ENCODE measurements around the gene PGGHG. TPM values are rescaled to one million over a fixed set of nuclear protein-coding genes. Genes with fewer than 3 reads are reported as not detected.
A peak's percentile ranks its signal among the peaks of the same experiment; 100 is the strongest.
"Not testable (repeated sequence)": the region's sequence is repeated elsewhere in the genome, so short reads cannot be mapped to it uniquely, and the experiment has no call there.

Gene PGGHG
- total and polyA plus RNA-seq, 5 experiments from 2014 or later: 8.1 to 707 (median 14.9) TPM

DNA sequence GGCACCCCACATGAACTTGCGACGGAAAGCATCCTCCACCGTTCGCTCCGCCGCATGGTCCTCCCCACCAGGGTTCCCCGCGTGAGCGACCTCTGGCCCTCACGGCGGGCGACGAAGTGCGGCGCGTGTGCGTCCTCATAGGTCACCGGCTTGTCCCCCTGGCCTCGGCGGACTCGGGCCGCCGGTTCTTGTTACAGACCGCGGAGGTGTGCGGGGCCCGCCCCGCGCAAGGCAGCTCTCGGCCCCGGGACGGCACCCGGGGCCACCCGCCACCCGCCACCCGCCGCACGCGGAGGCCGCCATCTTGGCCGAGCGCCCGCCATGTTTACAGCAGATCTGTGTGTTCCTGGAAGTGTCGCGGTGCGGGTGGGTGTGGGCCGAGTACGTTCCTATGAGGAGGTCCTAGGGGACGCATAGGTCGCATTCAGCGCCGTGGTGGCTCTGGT lies 15.2 kb downstream of the PGGHG start:
- POLR2A ChIA-PET: interaction anchor here (0.6 to 11.2 kb wide), 11 partner anchors 10 to 93 kb away, joined by 3 to 122 read pairs (median 5); partner anchors contain the start of genes IFITM1 and PGGHG

DNA sequence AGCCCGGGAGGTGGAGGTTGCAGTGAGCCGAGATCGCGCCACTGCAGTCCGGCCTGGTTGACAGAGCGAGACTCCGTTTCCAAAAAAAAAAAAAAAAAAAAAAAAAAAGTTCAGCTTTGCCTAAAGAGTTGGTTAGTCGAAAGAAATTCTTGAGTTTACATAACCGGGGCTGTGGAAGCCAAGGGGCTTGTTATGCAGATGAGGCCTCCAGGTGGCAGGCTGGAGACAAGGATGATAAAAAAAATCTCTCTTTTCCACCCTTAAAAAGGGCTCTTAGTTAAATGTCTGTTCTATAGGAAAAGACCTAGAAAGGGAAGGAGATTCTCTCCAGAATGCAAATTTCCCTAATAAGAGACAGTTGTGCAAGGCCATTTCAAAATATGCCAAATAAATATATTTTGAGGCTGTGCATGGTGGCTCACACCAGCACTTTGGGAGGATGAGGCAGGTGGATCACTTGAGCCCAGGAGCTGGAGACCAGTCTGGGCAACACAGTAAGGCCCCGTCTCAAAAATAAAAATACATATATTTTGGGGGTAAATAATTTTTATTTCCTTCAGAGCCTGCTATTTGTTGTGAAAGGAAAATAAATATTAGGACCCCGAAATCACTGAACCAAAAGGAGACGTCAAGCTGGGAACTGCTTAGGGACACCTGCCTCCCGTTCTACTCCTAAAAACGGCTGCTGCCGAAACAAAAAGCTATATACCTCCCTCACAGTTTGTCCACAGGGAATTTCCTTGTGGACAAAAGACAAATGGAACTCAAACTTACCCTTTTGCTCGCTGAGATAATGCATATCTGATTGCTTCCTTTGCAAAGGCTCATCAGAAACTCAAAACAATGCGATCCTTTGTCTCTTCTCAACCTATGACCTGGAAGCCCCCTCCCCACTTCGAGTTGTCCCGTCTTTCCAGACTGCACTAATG lies 16.3 kb downstream of the PGGHG start:
- peaks cover 32 to 74% (median 63%) of the 10 kb centered on the region in 4 donors for H3K4me1 Mint-ChIP-seq
- H3K36me3 Mint-ChIP-seq: peaks cover 0 to 8% (median 6%) of the 10 kb centered on the region in 3 donors
- POLR2A ChIA-PET: interaction anchor here (0.6 to 11.2 kb wide), 24 partner anchors 9 to 144 kb away, joined by 3 to 122 read pairs (median 5); partner anchors contain the start of genes IFITM1, PGGHG and PTDSS2
- peak overlapping the region in 7 of 10 donors; percentile 30 to 72 (median 36) for H3K4me3 Mint-ChIP-seq
- H3K27ac Mint-ChIP-seq: peak overlapping the region; percentile 48 to 97 (median 88)
- no peaks in the 10 kb centered on the region for H3K9me3 Mint-ChIP-seq
- H3K27me3 Mint-ChIP-seq: peaks cover 0 to 2% (median 0%) of the 10 kb centered on the region in 5 donors
- ATAC-seq: peak; percentile 11 to 30
- peak in 8 of 10 donors; percentile 59 to 86 (median 71) for DNase-seq

More for the DNA sequence above, 15.2 kb downstream of the PGGHG start:
- Mint-ChIP-seq H3K9me3 (no peaks in the 10 kb centered on the region), H3K27ac (peak overlapping the region in 2 of 10 donors; percentile 58 to 59), H3K27me3 (peaks cover 0 to 2% (median 0%) of the 10 kb centered on the region in 5 donors), H3K4me1 (peaks cover 27 to 72% (median 63%) of the 10 kb centered on the region in 4 donors), H3K4me3 (no peak overlapping the region), H3K36me3 (peaks cover 0 to 4% (median under 1%) of the 10 kb centered on the region in 3 donors)
- ATAC-seq (no peak), DNase-seq (no peak)

- peaks cover 0 to 2% (median 0%) of the 10 kb centered on the region in 5 donors for H3K27me3 Mint-ChIP-seq
- no peaks in the 10 kb centered on the region for H3K9me3 Mint-ChIP-seq
- ATAC-seq: no peak
- DNase-seq: no peak
- POLR2A ChIA-PET: interaction anchor here (0.8 to 11.2 kb wide), 16 partner anchors 10 to 144 kb away, joined by 3 to 122 read pairs (median 8); partner anchors contain the start of genes BET1L, IFITM1, PGGHG and PTDSS2
- peaks cover 27 to 68% (median 57%) of the 10 kb centered on the region in 4 donors for H3K4me1 Mint-ChIP-seq
- peak overlapping the region in 9 of 10 donors; percentile 11 to 97 (median 86) for H3K27ac Mint-ChIP-seq
- H3K36me3 Mint-ChIP-seq: peaks cover 0 to 8% (median 6%) of the 10 kb centered on the region in 3 donors
- peak overlapping the region in 6 of 10 donors; percentile 8 to 72 (median 40) for H3K4me3 Mint-ChIP-seq
Measured at GRCh38 chr11:305844-306211, 16.9 kb downstream of the PGGHG start.

GRCh38 chr11:306645-307371 lies 17.9 kb downstream of the PGGHG start:
- POLR2A ChIA-PET: interaction anchor here (0.7 to 11.2 kb wide), 15 partner anchors 8 to 143 kb away, joined by 3 to 122 read pairs (median 7); partner anchors contain the start of genes BET1L, IFITM1, PGGHG and PTDSS2

GRCh38 chr11:307766-308708 lies 19.1 kb downstream of the PGGHG start, which contains the start of gene IFITM2:
TSS of gene IFITM2 (plus strand) at chr11:307816. CDS start at chr11:308193, 377 bp downstream.
- H3K9me3 Mint-ChIP-seq, H3K36me3 Mint-ChIP-seq, H3K27me3 Mint-ChIP-seq: not testable (repeated sequence)
- POLR2A ChIA-PET: interaction anchor here (0.6 to 11.2 kb wide), 16 partner anchors 8 to 142 kb away, joined by 3 to 122 read pairs (median 8); partner anchors contain the start of genes BET1L, IFITM1, IFITM3 and PGGHG
- ATAC-seq (peak; percentile 59 to 81), DNase-seq (peak in 9 of 10 donors; percentile 42 to 84 (median 72))
- peak within 1 kb of the TSS; percentile 95 to 100 (median 98) for H3K27ac Mint-ChIP-seq
- H3K4me3 Mint-ChIP-seq: peak within 1 kb of the TSS; percentile 90 to 100 (median 94)
- peaks cover 27 to 68% (median 55%) of the 10 kb centered on the region in 4 donors for H3K4me1 Mint-ChIP-seq

More at GRCh38 chr11:306645-307371, 17.9 kb downstream of the PGGHG start:
- no peaks in the 10 kb centered on the region for H3K9me3 Mint-ChIP-seq
- peak overlapping the region; percentile 18 to 97 (median 93) for H3K4me3 Mint-ChIP-seq
- peaks cover 0 to 8% (median 6%) of the 10 kb centered on the region in 3 donors for H3K36me3 Mint-ChIP-seq
- no peak for DNase-seq
- H3K4me1 Mint-ChIP-seq: peaks cover 26 to 65% (median 51%) of the 10 kb centered on the region in 4 donors
- H3K27me3 Mint-ChIP-seq: no peaks in the 10 kb centered on the region
- H3K27ac Mint-ChIP-seq: peak overlapping the region in 9 of 10 donors; percentile 91 to 100 (median 97)
- no peak for ATAC-seq

- POLR2A ChIA-PET: interaction anchor here (0.7 to 2.1 kb wide), 17 partner anchors 9 to 142 kb away, joined by 3 to 17 read pairs (median 5); partner anchors contain the start of genes BET1L, PTDSS2 and RIC8A
- Mint-ChIP-seq H3K4me3 (peak overlapping the region; percentile 90 to 100 (median 94)), H3K4me1 (peaks cover 33 to 67% (median 53%) of the 10 kb centered on the region in 4 donors), H3K27ac (peak overlapping the region; percentile 95 to 100 (median 98))
- peak in 4 of 10 donors; percentile 45 to 70 (median 51) for DNase-seq
- ATAC-seq: peak in 1 of 2 donors; percentile 14
- not testable (repeated sequence) for H3K27me3 Mint-ChIP-seq, H3K36me3 Mint-ChIP-seq, H3K9me3 Mint-ChIP-seq
Measured at GRCh38 chr11:308740-309665, 20.1 kb downstream of the PGGHG start.

- Mint-ChIP-seq H3K4me3 (peak overlapping the region; percentile 90 to 100 (median 94)), H3K36me3 (peaks cover 6 to 16% (median 15%) of the 10 kb centered on the region in 3 donors), H3K27ac (peak overlapping the region; percentile 95 to 100 (median 98)), H3K4me1 (peaks cover 33 to 67% (median 52%) of the 10 kb centered on the region in 4 donors)
- peak in 1 of 10 donors; percentile 37 for DNase-seq
- ATAC-seq, H3K27me3 Mint-ChIP-seq, H3K9me3 Mint-ChIP-seq: not testable (repeated sequence)
- POLR2A ChIA-PET: interaction anchor here (1.1 to 2.1 kb wide), 10 partner anchors 9 to 141 kb away, joined by 3 to 17 read pairs (median 7); partner anchors contain the start of gene PTDSS2
Measured at GRCh38 chr11:309979-310572, 21.1 kb downstream of the PGGHG start.

- Mint-ChIP-seq H3K36me3 (peaks cover 9 to 19% (median 15%) of the 10 kb centered on the region in 3 donors), H3K4me3 (peak overlapping the region; percentile 88 to 100 (median 97)), H3K4me1 (peaks cover 27 to 57% (median 41%) of the 10 kb centered on the region in 4 donors), H3K27ac (peak overlapping the region; percentile 94 to 99 (median 99))
- not testable (repeated sequence) for DNase-seq, H3K9me3 Mint-ChIP-seq, H3K27me3 Mint-ChIP-seq
- POLR2A ChIA-PET: interaction anchor here (0.7 to 2.4 kb wide), 8 partner anchors 13 to 137 kb away, joined by 3 to 20 read pairs (median 12); partner anchors contain the start of gene PGGHG
- ATAC-seq: peak in 1 of 2 donors; percentile 14
Measured at GRCh38 chr11:311013-311748, 22.3 kb downstream of the PGGHG start.
